Adrenal gland (tissue), 5 donors: ENCODE results near the gene MAP3K6.

Experiments used
- POLR2A ChIP-seq, 2 donors: fragments of 450-650 bp; IDR thresholded peaks; one replicate each; pipeline ENCODE4 v1.6.1; 2017; ENCODE audit warnings: antibody characterized with exemption in 2 of 2, mild to moderate bottlenecking in 2 of 2, moderate library complexity in 1 of 2
- TF ChIP-seq, protein P1 (sequence below), 6 experiments: fragments of 450-650 bp in 4 of 6; fragments of 200-600 bp in 2 of 6; sonication (generic) in 1 of 6; IDR thresholded peaks; 1 replicate in 5 of 6; 2 replicates in 1 of 6; pipeline versions ENCODE4 v1.5.1 to v1.8.0; 2016 to 2021; ENCODE audit warnings: antibody characterized with exemption in 6 of 6, mild to moderate bottlenecking in 2 of 6, moderate library complexity in 1 of 6
- donor health status: DM: no; HTN: no; CAD: no.

DNA sequence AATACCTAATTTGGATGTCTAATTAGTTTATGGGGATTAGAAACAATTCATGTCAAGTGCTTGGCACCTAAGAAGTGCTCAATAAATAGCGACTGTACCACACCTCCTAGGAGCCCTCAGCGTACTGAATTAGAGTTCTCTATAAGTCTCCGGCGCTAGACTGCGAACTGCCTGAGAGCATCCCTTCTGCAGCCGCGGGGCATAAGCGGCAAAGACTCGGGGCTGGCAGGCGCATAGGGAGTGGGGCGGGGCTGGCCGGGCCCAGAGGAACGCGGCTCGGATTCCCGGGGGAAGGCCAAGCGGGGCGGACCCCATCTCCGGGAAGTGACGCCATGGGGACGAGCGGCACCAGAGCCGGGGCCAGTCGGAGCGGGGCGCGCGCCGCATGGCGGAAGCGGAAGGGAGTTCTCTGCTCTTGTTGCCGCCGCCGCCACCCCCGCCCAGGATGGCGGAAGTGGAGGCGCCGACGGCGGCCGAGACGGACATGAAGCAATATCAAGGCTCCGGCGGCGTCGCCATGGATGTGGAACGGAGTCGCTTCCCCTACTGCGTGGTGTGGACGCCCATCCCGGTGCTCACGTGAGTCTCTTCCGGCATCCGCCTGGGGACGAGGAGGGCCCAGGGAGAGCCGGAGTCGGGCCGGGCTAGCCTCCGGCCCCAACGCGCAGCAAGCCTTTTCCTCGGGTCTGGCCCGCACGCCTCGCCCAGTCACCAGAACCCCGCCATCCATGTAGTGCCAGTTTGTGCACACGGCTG lies 44.8 kb downstream of the MAP3K6 start, which contains the start of gene TMEM222:
- TF ChIP-seq, protein P1, sequence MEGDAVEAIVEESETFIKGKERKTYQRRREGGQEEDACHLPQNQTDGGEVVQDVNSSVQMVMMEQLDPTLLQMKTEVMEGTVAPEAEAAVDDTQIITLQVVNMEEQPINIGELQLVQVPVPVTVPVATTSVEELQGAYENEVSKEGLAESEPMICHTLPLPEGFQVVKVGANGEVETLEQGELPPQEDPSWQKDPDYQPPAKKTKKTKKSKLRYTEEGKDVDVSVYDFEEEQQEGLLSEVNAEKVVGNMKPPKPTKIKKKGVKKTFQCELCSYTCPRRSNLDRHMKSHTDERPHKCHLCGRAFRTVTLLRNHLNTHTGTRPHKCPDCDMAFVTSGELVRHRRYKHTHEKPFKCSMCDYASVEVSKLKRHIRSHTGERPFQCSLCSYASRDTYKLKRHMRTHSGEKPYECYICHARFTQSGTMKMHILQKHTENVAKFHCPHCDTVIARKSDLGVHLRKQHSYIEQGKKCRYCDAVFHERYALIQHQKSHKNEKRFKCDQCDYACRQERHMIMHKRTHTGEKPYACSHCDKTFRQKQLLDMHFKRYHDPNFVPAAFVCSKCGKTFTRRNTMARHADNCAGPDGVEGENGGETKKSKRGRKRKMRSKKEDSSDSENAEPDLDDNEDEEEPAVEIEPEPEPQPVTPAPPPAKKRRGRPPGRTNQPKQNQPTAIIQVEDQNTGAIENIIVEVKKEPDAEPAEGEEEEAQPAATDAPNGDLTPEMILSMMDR (IDR thresholded peaks at IDR 0.05), result peak in 5 of 6 experiments; percentile 20 to 53 (median 35)
- TF ChIP-seq POLR2A (IDR thresholded peaks at IDR 0.05), result peak; percentile 36 to 62
